PC-9 (cell line): ENCODE data around the gene NF1. TPM values are rescaled to one million over a fixed set of nuclear protein-coding genes. Genes with fewer than 3 reads are reported as not detected.
"Not testable (repeated sequence)": the region's sequence is repeated elsewhere in the genome, so short reads cannot be mapped to it uniquely, and the experiment has no call there.

Source experiments
- BruUV-seq: library from RNA; stranded (reverse); fragments of 400-500 nt; replicated peaks from 2 replicates; lab custom pipeline; 2021; lab: Mats Ljungman, UMichigan
- CTCF ChIA-PET: fragments of 300-600 bp; sonication (Branson Sonifier 250); formaldehyde crosslinking; loops from one replicate; lab custom pipeline; 2022; ENCODE audit warnings: antibody characterized with exemption; lab: Charles Lee
- POLR2A ChIA-PET: fragments of 300-600 bp; sonication (Branson Sonifier 250); formaldehyde crosslinking; loops from one replicate; lab custom pipeline; 2022; ENCODE audit warnings: antibody characterized with exemption; ENCODE audit not compliant: unreplicated experiment; lab: Charles Lee
- DNase-seq, 2 experiments: peaks; one replicate each; pipeline versions ENCODE4 v3.0.0 to v3.0.0-alpha.2; 2015 to 2022; ENCODE audit warnings: mixed read lengths in 1 of 2
- H2AFZ ChIP-seq: fragments of 200-600 bp; sonication (generic); 2 replicates; pipeline ENCODE4 v1.8.1; 2017; ENCODE audit warnings: antibody characterized with exemption
- H3F3A ChIP-seq: fragments of 200-600 bp; sonication (generic); 2 replicates; pipeline ENCODE4 v1.8.1; 2017; ENCODE audit warnings: antibody characterized with exemption, mild to moderate bottlenecking, low read depth; ENCODE audit not compliant: insufficient read depth
- H3K27ac ChIP-seq: fragments of 200-600 bp; sonication (generic); 2 replicates; pipeline ENCODE4 v1.6.1; 2016; ENCODE audit warnings: mixed run types
- H3K27me3 ChIP-seq: fragments of 200-600 bp; sonication (generic); 2 replicates; pipeline ENCODE4 v1.6.1; 2016; ENCODE audit warnings: low read depth, mixed run types; ENCODE audit not compliant: insufficient read depth
- H3K36me3 ChIP-seq: fragments of 200-600 bp; sonication (generic); 2 replicates; pipeline ENCODE4 v1.6.1; 2016; ENCODE audit warnings: low read depth, mixed run types
- H3K4me1 ChIP-seq: fragments of 200-600 bp; sonication (generic); replicated peaks from 2 replicates; pipeline ENCODE4 v1.6.1; 2016; ENCODE audit warnings: mixed run types; ENCODE audit not compliant: insufficient read depth
- H3K4me2 ChIP-seq: fragments of 200-600 bp; sonication (generic); 2 replicates; pipeline ENCODE4 v1.6.1; 2017; ENCODE audit warnings: mixed run types
- H3K4me3 ChIP-seq: fragments of 200-600 bp; sonication (generic); 2 replicates; pipeline ENCODE4 v1.6.1; 2016; ENCODE audit warnings: mixed run types
- H3K79me2 ChIP-seq: fragments of 200-600 bp; sonication (generic); 2 replicates; pipeline ENCODE4 v1.6.1; 2017; ENCODE audit warnings: low read depth, mixed run types
- H3K9me2 ChIP-seq: fragments of 200-600 bp; sonication (generic); 2 replicates; pipeline ENCODE4 v1.8.1; 2017; ENCODE audit warnings: mild to moderate bottlenecking; ENCODE audit not compliant: insufficient read depth
- H3K9me3 ChIP-seq: fragments of 200-600 bp; sonication (generic); 2 replicates; pipeline ENCODE4 v1.8.1; 2016; ENCODE audit warnings: low read depth; ENCODE audit not compliant: insufficient read depth
- H4K20me1 ChIP-seq: fragments of 200-600 bp; sonication (generic); 2 replicates; pipeline ENCODE4 v1.8.1; 2017; ENCODE audit not compliant: insufficient read depth
- EZH2 ChIP-seq: fragments of 200-600 bp; sonication (generic); IDR thresholded peaks from 2 replicates; pipeline ENCODE4 v1.8.0; 2017; ENCODE audit warnings: antibody characterized with exemption, low read depth
- intact Hi-C: fragments of 100-400 bp; cut with micrococcal nuclease; formaldehyde crosslinking; loops from one replicate; pipeline ENCODE4 v1.10.0; 2022; ENCODE audit not compliant: unreplicated experiment
- total RNA-seq: library from RNA; stranded (reverse); gene quantifications from 2 replicates; pipeline ENCODE4 v1.2.3, GENCODE V29; 2021
- TF ChIP-seq, protein P1 (sequence below): fragments of 200-600 bp; sonication (generic); conservative IDR thresholded peaks from 2 replicates; pipeline ENCODE4 v1.6.1; 2017; ENCODE audit warnings: mixed run types, antibody characterized with exemption, mild to moderate bottlenecking, moderate library complexity

NF1 gene
- total RNA-seq, 1 experiment from 2014 or later, result 61.0 TPM

- Histone ChIP-seq H3K9me2 (no peaks in the 10 kb centered on the region), H3K9me3 (no peaks in the 10 kb centered on the region), H3K4me3 (no peak overlapping the region), H3K36me3 (0 out of 2 replicates have a peak, but pooled peaks cover 10% of the 10 kb centered on the region), H3K27ac (no peak overlapping the region), H2AFZ (no peak overlapping the region), H4K20me1 (peaks cover 33% of the 10 kb centered on the region), H3F3A (no peaks in the 10 kb centered on the region; the same call in 1 of the 2 replicates), H3K4me2 (no peak overlapping the region), H3K4me1 (no peaks in the 10 kb centered on the region), H3K27me3 (no peaks in the 10 kb centered on the region), H3K79me2 (peaks cover 60% of the 10 kb centered on the region)
- ChIA-PET POLR2A (no interaction called here), CTCF (no interaction called here)
- DNase-seq, result no peak
- intact Hi-C loops, result no loop called here
- TF ChIP-seq EZH2, result no peak
- TF ChIP-seq, protein P1, sequence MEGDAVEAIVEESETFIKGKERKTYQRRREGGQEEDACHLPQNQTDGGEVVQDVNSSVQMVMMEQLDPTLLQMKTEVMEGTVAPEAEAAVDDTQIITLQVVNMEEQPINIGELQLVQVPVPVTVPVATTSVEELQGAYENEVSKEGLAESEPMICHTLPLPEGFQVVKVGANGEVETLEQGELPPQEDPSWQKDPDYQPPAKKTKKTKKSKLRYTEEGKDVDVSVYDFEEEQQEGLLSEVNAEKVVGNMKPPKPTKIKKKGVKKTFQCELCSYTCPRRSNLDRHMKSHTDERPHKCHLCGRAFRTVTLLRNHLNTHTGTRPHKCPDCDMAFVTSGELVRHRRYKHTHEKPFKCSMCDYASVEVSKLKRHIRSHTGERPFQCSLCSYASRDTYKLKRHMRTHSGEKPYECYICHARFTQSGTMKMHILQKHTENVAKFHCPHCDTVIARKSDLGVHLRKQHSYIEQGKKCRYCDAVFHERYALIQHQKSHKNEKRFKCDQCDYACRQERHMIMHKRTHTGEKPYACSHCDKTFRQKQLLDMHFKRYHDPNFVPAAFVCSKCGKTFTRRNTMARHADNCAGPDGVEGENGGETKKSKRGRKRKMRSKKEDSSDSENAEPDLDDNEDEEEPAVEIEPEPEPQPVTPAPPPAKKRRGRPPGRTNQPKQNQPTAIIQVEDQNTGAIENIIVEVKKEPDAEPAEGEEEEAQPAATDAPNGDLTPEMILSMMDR, result no peak
- BruUV-seq, result no TSS peak
These were observed 17.4 kb downstream of the NF1 start for GRCh38 chr17:31112001-31112661.

DNA sequence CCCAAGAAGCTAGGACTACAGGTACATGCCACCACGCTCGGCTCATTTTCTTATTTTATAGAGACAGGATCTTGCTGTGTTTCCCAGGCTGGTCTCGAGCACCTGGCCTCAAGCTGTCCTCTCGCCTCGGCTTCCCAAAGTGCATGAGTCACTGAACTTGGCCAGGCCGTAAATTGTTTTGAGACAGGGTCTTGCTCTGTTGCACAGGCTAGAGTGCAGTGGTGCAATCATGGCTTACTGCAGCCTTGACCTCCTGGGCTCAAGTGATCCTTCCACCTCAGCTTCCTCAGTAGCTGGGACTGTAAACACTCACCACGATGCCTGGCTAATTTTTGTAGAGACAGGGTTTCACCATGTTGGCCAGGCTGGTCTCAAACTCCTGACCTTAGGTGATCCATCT lies 18.6 kb downstream of the NF1 start:
- H3K27me3 ChIP-seq, H3F3A ChIP-seq, H3K9me2 ChIP-seq, DNase-seq, intact Hi-C loops, BruUV-seq, H3K4me2 ChIP-seq, POLR2A ChIA-PET, H3K4me3 ChIP-seq, H3K4me1 ChIP-seq, H3K9me3 ChIP-seq, H2AFZ ChIP-seq, CTCF ChIA-PET, H3K27ac ChIP-seq: not testable (repeated sequence)
- Histone ChIP-seq H3K36me3 (0 out of 2 replicates have a peak, but pooled peaks cover 10% of the 10 kb centered on the region), H3K79me2 (peaks cover 56% of the 10 kb centered on the region), H4K20me1 (peaks cover 27% of the 10 kb centered on the region)

DNA sequence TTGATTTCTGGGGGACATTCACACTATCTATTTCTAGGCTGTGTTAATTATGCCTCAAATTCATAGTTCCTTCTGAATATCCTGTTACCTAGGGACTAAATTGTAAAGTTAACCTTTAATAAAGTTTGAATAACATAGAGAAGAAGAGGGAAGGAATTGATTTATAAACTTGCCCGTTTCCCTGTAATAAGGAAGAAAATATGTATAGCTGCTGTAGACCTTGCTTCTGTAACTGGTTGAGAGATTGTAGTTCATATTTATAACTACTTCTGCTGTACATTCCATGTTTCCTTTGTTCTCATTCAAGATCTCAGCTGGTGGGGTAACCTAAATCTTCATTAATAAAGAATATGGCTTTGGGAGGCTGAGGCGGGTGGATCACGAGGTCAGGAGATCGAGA lies 19.2 kb downstream of the NF1 start:
- TF ChIP-seq, protein P1, result no peak
- no peak for TF ChIP-seq EZH2
- Histone ChIP-seq H3K27me3 (no peaks in the 10 kb centered on the region), H3K79me2 (peaks cover 56% of the 10 kb centered on the region), H3K9me2 (no peaks in the 10 kb centered on the region), H3K27ac (no peak overlapping the region), H4K20me1 (peaks cover 24% of the 10 kb centered on the region), H3K4me2 (no peak overlapping the region), H2AFZ (no peak overlapping the region), H3F3A (no peaks in the 10 kb centered on the region; the same call in 1 of the 2 replicates), H3K4me1 (no peaks in the 10 kb centered on the region), H3K4me3 (no peak overlapping the region), H3K9me3 (no peaks in the 10 kb centered on the region; the same call in 1 of the 2 replicates), H3K36me3 (0 out of 2 replicates have a peak, but pooled peaks cover 10% of the 10 kb centered on the region)
- intact Hi-C loops, result no loop called here
- no peak for DNase-seq
- ChIA-PET CTCF (no interaction called here), POLR2A (no interaction called here)
- no TSS peak for BruUV-seq
